Hepatocyte (in vitro differentiated cells): ENCODE data around the gene SUN3.

Experiments used
- CTCF ChIP-seq: fragments of 200-600 bp; sonication (generic); IDR thresholded peaks from 2 replicates; pipeline ENCODE4 v1.5.1; 2016; ENCODE audit warnings: antibody characterized with exemption, mild to moderate bottlenecking; ENCODE audit not compliant: poor library complexity
- EZH2 ChIP-seq: fragments of 200-600 bp; sonication (generic); IDR thresholded peaks from 2 replicates; pipeline ENCODE4 v1.6.1; 2016; ENCODE audit warnings: antibody characterized with exemption, mild to moderate bottlenecking, borderline replicate concordance

- TF ChIP-seq CTCF (no peak), EZH2 (no peak)
Observed at GRCh38 chr7:48009257-48009656, 19.6 kb downstream of the SUN3 start.
